VCaP (cell line): Measurements from ENCODE around the gene PGA5.
"Not testable (repeated sequence)": the region's sequence is repeated elsewhere in the genome, so short reads cannot be mapped to it uniquely, and the experiment has no call there.

Experiments used
- H3K27ac ChIP-seq: fragments of 450-650 bp; 2 replicates; pipeline ENCODE4 v1.5.1; 2017
- TF ChIP-seq, protein P1 (sequence below): fragments of 450-650 bp; conservative IDR thresholded peaks from 2 replicates; pipeline ENCODE4 v1.5.1; 2017; ENCODE audit warnings: mild to moderate bottlenecking, moderate library complexity

The PGA5 gene

GRCh38 chr11:61240875-61241274 is at the start of gene PGA5:
Gene PGA5, plus strand, starts transcription at chr11:61241175. Its CDS starts 52 bp downstream, at chr11:61241227.
- not testable (repeated sequence) for H3K27ac ChIP-seq

GRCh38 chr11:61193596-61193995 is 47.4 kb upstream of the PGA5 start:
- no peak overlapping the region for H3K27ac ChIP-seq
- TF ChIP-seq, protein P1, sequence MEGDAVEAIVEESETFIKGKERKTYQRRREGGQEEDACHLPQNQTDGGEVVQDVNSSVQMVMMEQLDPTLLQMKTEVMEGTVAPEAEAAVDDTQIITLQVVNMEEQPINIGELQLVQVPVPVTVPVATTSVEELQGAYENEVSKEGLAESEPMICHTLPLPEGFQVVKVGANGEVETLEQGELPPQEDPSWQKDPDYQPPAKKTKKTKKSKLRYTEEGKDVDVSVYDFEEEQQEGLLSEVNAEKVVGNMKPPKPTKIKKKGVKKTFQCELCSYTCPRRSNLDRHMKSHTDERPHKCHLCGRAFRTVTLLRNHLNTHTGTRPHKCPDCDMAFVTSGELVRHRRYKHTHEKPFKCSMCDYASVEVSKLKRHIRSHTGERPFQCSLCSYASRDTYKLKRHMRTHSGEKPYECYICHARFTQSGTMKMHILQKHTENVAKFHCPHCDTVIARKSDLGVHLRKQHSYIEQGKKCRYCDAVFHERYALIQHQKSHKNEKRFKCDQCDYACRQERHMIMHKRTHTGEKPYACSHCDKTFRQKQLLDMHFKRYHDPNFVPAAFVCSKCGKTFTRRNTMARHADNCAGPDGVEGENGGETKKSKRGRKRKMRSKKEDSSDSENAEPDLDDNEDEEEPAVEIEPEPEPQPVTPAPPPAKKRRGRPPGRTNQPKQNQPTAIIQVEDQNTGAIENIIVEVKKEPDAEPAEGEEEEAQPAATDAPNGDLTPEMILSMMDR, result no peak

GRCh38 chr11:61194169-61194671 is 46.8 kb upstream of the PGA5 start:
- TF ChIP-seq, protein P1, result no peak
- no peak overlapping the region for H3K27ac ChIP-seq

- no peak overlapping the region for H3K27ac ChIP-seq
- TF ChIP-seq, protein P1, result no peak
Measured at GRCh38 chr11:61194981-61195695, 45.8 kb upstream of the PGA5 start.

GRCh38 chr11:61195719-61196118 is 45.3 kb upstream of the PGA5 start:
- TF ChIP-seq, protein P1, result no peak
- no peak overlapping the region for H3K27ac ChIP-seq

- TF ChIP-seq, protein P1, result no peak
- H3K27ac ChIP-seq, result no peak overlapping the region
Measured at GRCh38 chr11:61198361-61198760, 42.6 kb upstream of the PGA5 start.

DNA sequence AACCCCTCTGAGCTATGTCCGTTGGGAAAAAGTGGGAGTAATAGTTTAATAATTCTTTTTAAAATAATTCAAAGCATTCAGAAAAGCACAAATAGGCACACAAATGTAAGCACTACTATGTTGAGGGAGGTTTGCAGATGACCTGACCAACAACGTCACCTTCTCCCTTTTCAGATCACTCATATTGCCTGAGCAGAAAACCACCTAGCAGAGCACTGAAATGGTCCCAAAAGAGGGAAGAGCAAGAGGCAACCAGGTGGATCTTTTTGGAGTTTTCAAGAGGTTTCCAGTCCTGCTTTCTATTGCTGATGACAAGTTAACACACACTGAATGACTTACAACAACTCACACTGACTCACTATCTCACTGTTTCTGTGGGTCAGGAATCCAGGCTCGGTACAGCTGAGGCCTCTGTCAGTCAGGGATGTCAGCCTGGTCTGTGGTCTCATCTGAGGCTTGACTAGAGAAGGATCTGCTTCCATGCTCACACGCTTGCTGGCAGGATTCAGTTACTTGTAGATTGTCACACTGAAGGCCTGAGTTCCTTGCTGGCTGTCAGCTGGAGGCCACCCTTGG is 41.9 kb upstream of the PGA5 start:
- TF ChIP-seq, protein P1, result no peak
- H3K27ac ChIP-seq, result no peak overlapping the region

- TF ChIP-seq, protein P1, result no peak
Measured at GRCh38 chr11:61201476-61201875, 39.5 kb upstream of the PGA5 start.

DNA sequence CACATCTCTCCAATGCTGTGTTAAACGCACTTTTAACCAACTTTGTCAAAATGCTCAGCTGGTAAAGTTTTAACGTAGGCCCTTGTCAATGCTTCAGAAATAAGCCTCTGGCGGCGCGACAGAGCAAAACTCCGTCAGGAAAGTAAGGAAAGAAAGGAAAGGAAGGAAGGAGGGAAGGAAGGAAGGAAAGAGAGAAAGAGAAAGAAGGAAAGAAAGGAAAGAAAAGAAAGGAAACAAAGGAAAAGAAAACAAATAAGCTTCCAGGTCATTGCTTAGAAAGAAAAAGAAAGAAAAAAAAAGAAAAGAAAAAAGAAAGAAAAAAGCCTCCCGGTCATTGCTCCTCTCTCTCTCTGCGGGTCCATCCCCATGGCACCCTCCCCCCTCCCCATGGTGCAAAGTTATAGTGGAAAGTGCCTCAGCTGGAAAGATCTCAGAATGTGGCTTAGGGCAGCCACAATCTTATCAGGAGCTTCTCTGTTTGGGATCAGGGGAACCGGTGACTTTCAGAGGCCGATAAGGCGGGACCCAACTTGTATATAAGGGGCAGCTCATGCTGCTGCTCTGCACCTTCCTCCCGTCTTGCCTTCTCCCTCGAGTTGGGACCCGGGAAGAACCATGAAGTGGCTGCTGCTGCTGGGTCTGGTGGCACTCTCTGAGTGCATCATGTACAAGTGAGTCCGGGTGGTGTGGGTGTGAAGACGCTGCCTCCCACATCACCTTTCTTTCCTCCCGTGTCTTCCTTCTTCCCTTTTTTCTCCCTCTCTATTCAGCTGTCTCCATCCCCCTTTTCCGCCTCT is 37.8 kb upstream of the PGA5 start, which contains the start of gene PGA3:
Gene PGA3 (plus strand): TSS at position 566 of the 797 bp plus-strand sequence. CDS start 50 bp downstream, at position 616.
- not testable (repeated sequence) for H3K27ac ChIP-seq

More at GRCh38 chr11:61201476-61201875, 39.5 kb upstream of the PGA5 start:
- no peak overlapping the region for H3K27ac ChIP-seq

- not testable (repeated sequence) for H3K27ac ChIP-seq
Measured at GRCh38 chr11:61203873-61204272, 37.1 kb upstream of the PGA5 start.

GRCh38 chr11:61204502-61205059 is 36.4 kb upstream of the PGA5 start:
- not testable (repeated sequence) for H3K27ac ChIP-seq
